ENCODE measurements around the gene CTAGE4.
"Not testable (repeated sequence)": the region's sequence is repeated elsewhere in the genome, so short reads cannot be mapped to it uniquely, and the experiment has no call there.

Gene CTAGE4

DNA sequence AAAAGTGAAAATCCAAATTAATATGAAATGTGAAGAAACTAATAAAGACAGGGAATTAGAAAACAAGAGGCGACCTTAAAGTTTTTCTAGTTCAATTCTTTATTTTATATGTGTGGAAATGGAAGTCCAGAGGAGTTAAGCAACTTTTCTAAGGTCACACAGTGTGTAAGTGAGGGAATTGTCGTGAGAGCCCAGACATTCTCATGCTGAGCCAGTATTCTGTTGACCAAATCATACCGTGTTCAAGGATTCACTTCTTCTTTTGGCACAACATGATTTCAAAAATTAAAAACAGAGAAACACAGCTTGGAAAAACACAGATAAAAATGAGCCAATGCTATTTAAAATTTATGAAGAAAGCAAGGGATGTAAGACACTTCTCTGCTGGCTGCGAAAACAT, 43.6 kb downstream of the CTAGE4 start:
- H3K4me3 Mint-ChIP-seq; H3K27ac Mint-ChIP-seq; H3K36me3 Mint-ChIP-seq (ENCODE audit: insufficient read depth); ATAC-seq (replicated peaks); H3K27me3 Mint-ChIP-seq; DNase-seq; H3K9me3 Mint-ChIP-seq; H3K4me1 Mint-ChIP-seq (ENCODE audit: low read depth in 2 of 2): not testable (repeated sequence)

DNA sequence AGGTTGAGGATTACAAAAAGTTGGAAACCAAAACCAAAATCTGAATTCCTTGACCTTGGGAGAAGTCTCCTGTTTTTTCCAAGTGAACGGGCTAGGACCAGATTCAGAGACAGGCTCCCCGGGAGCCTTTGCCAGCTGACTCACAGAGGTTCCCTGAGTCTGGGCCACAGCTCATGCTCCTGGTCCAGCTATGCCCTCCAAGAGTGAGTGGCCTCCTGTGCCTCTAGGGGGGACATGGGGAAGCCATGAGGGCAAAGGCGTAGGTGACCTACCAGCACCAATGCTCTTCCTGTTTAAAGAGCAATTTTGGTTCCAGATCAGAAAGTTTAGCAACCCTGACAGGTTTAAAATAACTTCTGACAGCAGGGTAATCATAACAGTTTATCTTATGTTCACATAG, 45.5 kb downstream of the CTAGE4 start:
- H3K27ac Mint-ChIP-seq; H3K27me3 Mint-ChIP-seq; H3K36me3 Mint-ChIP-seq (ENCODE audit: insufficient read depth); H3K9me3 Mint-ChIP-seq; H3K4me1 Mint-ChIP-seq (ENCODE audit: low read depth in 2 of 2); ATAC-seq (replicated peaks); DNase-seq; H3K4me3 Mint-ChIP-seq: not testable (repeated sequence)

DNA sequence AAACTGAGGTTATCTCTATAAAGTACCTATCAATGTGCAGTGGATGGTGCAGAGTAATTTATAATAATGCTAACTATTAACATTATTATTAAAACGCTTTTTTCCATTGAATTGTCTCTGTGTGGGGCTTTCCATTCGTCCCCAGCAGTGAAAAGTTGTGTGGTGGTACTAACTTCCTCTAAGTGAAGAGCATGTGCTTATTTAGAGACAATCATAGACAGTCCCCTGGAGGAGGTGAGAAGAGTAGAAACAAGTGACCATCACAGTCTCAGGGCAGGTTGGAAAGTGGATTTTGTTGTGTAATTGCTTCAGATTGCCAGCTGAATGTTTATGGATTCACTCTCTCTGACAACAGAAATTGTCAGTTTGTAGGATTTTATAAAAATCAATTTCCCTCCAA, 47.8 kb downstream of the CTAGE4 start:
- not testable (repeated sequence) for H3K27ac Mint-ChIP-seq; H3K36me3 Mint-ChIP-seq (ENCODE audit: insufficient read depth); H3K4me3 Mint-ChIP-seq; DNase-seq; H3K27me3 Mint-ChIP-seq; H3K4me1 Mint-ChIP-seq (ENCODE audit: low read depth in 2 of 2); ATAC-seq (replicated peaks); H3K9me3 Mint-ChIP-seq

DNA sequence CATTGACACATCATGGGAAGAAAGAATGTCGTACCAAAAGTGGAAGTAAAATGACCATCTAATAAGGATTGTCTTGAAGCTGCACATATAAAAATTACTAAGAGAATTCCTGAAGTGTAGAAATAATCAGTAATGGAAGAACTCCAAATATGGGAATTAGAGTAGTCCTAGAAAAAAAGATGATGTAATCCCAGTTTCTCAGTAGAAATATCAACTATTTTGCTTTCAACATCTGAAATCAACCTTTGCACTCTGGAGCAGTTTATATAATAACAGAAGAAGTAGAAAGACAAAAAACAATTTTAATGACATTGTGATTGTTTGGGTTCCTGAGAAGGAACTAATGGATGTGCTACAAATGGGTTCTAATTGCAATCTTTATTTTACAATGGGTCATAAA, 49.8 kb downstream of the CTAGE4 start:
- H3K27me3 Mint-ChIP-seq, H3K9me3 Mint-ChIP-seq: not testable (repeated sequence)

More for the DNA sequence above, 49.8 kb downstream of the CTAGE4 start:
- not testable (repeated sequence) for ATAC-seq (replicated peaks); DNase-seq; H3K4me1 Mint-ChIP-seq (ENCODE audit: low read depth in 2 of 2); H3K4me3 Mint-ChIP-seq; H3K36me3 Mint-ChIP-seq (ENCODE audit: insufficient read depth); H3K27ac Mint-ChIP-seq

All from effector memory CD8-positive, alpha-beta T cell (primary cell).